Measurements from ENCODE around the gene MYBPC2.

MYBPC2 gene

DNA sequence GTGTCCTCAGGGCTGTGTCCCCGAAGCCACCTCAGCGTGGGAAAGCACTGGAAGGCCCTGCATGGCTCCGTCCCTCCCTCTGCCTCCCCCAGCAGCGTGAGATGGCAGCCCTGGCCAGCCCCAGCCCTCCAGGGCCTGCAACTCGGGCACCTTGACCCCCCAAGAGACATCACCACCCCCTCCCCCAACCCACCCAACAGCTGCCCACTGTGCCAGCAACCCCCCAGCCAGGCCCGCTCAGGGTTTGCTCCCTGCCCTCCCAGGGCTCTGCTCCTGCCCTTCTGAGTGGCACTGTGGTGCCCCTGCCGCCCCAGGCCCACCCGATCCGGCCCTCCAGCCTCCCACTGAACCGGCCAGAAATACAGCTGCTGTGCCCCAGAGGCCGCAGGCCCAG is 82.5 kb downstream of the MYBPC2 start:
- DNase-seq (ENCODE audit: low read depth, low spot score), result no peak
